ENCODE measurements around the gene ABHD2.

DNA sequence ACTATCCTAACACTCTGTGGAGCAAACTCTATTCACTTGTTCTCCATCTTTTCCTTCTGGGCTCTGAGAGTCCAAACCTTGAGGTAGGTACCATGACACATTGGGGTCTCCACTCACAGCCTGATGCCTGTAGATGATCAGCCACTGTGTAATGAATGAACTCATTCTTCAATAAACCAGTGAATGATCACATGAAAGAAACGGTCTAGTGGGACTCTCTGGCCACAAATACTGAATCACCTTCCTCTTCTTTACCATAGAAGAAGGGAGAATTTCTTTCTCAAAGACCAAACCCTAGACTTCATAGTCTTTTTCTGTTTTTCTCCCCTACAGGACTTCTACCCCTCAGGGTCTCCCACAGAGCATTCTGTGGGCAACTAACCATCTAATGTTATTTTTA is 20.5 kb upstream of the ABHD2 start:
- TF ChIP-seq, protein P1, sequence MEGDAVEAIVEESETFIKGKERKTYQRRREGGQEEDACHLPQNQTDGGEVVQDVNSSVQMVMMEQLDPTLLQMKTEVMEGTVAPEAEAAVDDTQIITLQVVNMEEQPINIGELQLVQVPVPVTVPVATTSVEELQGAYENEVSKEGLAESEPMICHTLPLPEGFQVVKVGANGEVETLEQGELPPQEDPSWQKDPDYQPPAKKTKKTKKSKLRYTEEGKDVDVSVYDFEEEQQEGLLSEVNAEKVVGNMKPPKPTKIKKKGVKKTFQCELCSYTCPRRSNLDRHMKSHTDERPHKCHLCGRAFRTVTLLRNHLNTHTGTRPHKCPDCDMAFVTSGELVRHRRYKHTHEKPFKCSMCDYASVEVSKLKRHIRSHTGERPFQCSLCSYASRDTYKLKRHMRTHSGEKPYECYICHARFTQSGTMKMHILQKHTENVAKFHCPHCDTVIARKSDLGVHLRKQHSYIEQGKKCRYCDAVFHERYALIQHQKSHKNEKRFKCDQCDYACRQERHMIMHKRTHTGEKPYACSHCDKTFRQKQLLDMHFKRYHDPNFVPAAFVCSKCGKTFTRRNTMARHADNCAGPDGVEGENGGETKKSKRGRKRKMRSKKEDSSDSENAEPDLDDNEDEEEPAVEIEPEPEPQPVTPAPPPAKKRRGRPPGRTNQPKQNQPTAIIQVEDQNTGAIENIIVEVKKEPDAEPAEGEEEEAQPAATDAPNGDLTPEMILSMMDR (IDR thresholded peaks at IDR 0.05) = no peak
- no peak for TF ChIP-seq POLR2A (IDR thresholded peaks at IDR 0.05)

Data from heart left ventricle (tissue), 13 donors.